Astrocyte (in vitro differentiated cells and primary cell): ENCODE data around the gene PRRT1. TPM values are rescaled to one million over a fixed set of nuclear protein-coding genes. Genes with fewer than 3 reads are reported as not detected.
A peak's percentile ranks its signal among the peaks of the same experiment; 100 is the strongest.
"Not testable (repeated sequence)": the region's sequence is repeated elsewhere in the genome, so short reads cannot be mapped to it uniquely, and the experiment has no call there.

Source experiments
- DNase-seq: peaks from one replicate; pipeline ENCODE4 v3.0.0-alpha.2; 2010; ENCODE audit warnings: low read depth
- FAIRE-seq: peaks from 2 replicates; lab custom pipeline; 2011; peaks lifted over from hg19 to GRCh38; lab: Jason Lieb, UNC
- H2AFZ ChIP-seq: 2 replicates; pipeline ENCODE4 v1.6.0; 2012; ENCODE audit warnings: low read depth, low read length, inconsistent platforms
- H3K27ac ChIP-seq: 2 replicates; pipeline ENCODE4 v1.5.1; 2011; ENCODE audit warnings: low read depth, low read length, inconsistent platforms
- H3K27me3 ChIP-seq: 2 replicates; pipeline ENCODE4 v1.6.0; 2011; ENCODE audit warnings: low read length, inconsistent platforms; ENCODE audit not compliant: insufficient read depth
- H3K36me3 ChIP-seq: 2 replicates; pipeline ENCODE4 v1.5.1; 2011; ENCODE audit warnings: low read length, inconsistent platforms; ENCODE audit not compliant: insufficient read depth
- H3K4me1 ChIP-seq: 2 replicates; pipeline ENCODE4 v1.5.1; 2011; ENCODE audit warnings: low read length, inconsistent platforms; ENCODE audit not compliant: insufficient read depth
- H3K4me2 ChIP-seq: 2 replicates; pipeline ENCODE4 v1.6.0; 2012; ENCODE audit warnings: low read length, inconsistent platforms
- H3K4me3 ChIP-seq: 2 replicates; pipeline ENCODE4 v1.5.1; 2011; ENCODE audit warnings: low read depth, mild to moderate bottlenecking, low read length, inconsistent platforms; ENCODE audit not compliant: insufficient read depth
- H3K79me2 ChIP-seq: 2 replicates; pipeline ENCODE4 v1.6.0; 2012; ENCODE audit warnings: mild to moderate bottlenecking, low read length, inconsistent platforms; ENCODE audit not compliant: insufficient read depth
- H3K9ac ChIP-seq: 2 replicates; pipeline ENCODE4 v1.6.0; 2012; ENCODE audit warnings: mild to moderate bottlenecking, low read length, inconsistent platforms
- H3K9me3 ChIP-seq: 2 replicates; pipeline ENCODE4 v1.5.1; 2012; ENCODE audit warnings: low read depth, mild to moderate bottlenecking, low read length, inconsistent platforms; ENCODE audit not compliant: insufficient read depth
- H4K20me1 ChIP-seq: 2 replicates; pipeline ENCODE4 v1.6.0; 2012; ENCODE audit warnings: low read length, inconsistent platforms; ENCODE audit not compliant: insufficient read depth
- H3K27ac Mint-ChIP-seq: one replicate; pipeline ENCODE4 v1.8.0; 2021; ENCODE audit warnings: mild to moderate bottlenecking, mixed read lengths; ENCODE audit not compliant: unreplicated experiment
- H3K27me3 Mint-ChIP-seq: one replicate; pipeline ENCODE4 v1.8.0; 2021; ENCODE audit warnings: low read depth, mixed read lengths; ENCODE audit not compliant: unreplicated experiment
- H3K36me3 Mint-ChIP-seq: one replicate; pipeline ENCODE4 v1.8.0; 2021; ENCODE audit warnings: low read depth, mixed read lengths; ENCODE audit not compliant: unreplicated experiment
- H3K4me1 Mint-ChIP-seq: one replicate; pipeline ENCODE4 v1.8.0; 2021; ENCODE audit warnings: low read depth, mixed read lengths; ENCODE audit not compliant: unreplicated experiment
- H3K4me3 Mint-ChIP-seq: one replicate; pipeline ENCODE4 v1.8.0; 2021; ENCODE audit warnings: mild to moderate bottlenecking, moderate library complexity, mixed read lengths; ENCODE audit not compliant: unreplicated experiment
- H3K9me3 Mint-ChIP-seq: one replicate; pipeline ENCODE4 v1.8.0; 2021; ENCODE audit warnings: mild to moderate bottlenecking, mixed read lengths; ENCODE audit not compliant: unreplicated experiment
- EZH2 ChIP-seq: IDR thresholded peaks from 2 replicates; pipeline ENCODE4 v1.6.1; 2012; ENCODE audit warnings: mild to moderate bottlenecking, low read length, inconsistent platforms; ENCODE audit not compliant: insufficient read depth
- total RNA-seq: library from RNA; stranded (reverse); gene quantifications from 2 replicates; pipeline ENCODE4 v1.2.1, GENCODE V29; 2021
- TF ChIP-seq, protein P1 (sequence below): IDR thresholded peaks from 2 replicates; pipeline ENCODE4 v1.5.1; 2011; ENCODE audit warnings: low read depth, mild to moderate bottlenecking, inconsistent platforms, low read length, moderate library complexity; ENCODE audit not compliant: insufficient read depth

PRRT1 gene
- total RNA-seq, 1 donor from 2014 or later = 0.45 TPM

DNA sequence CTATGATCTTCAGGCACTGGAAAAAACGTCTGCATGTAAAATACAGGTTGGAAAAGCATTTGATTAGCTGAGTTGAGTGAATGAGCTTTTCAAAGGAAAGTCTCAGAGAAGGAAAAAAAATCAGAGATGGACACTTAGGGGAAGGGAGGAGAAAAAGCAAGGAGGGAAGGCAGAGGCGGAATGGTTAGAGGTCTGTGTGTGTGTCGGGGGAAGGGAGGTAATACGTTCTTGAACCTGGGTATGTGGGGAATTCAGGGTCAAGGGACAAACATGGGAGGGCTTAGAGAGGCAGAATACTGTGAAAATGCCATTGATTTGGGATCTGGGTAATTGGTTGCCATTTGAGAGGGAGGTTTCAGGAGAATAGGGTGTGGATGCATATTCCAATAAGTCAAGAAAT is 5.1 kb downstream of the PRRT1 start:
- Mint-ChIP-seq H3K4me1 (peaks cover 17% of the 10 kb centered on the region), H3K9me3 (peaks cover 9% of the 10 kb centered on the region), H3K27ac (peak overlapping the region; percentile 94), H3K36me3 (peaks cover 6% of the 10 kb centered on the region), H3K27me3 (peaks cover 33% of the 10 kb centered on the region), H3K4me3 (peak overlapping the region; percentile 4)
- peaks cover 37% of the 10 kb centered on the region for H3K27me3 ChIP-seq
- FAIRE-seq (no peak), DNase-seq (no peak)
- no peaks in the 10 kb centered on the region for H3K79me2 ChIP-seq
- H3K4me2 ChIP-seq = no peak overlapping the region
- no peaks in the 10 kb centered on the region for H3K36me3 ChIP-seq
- H4K20me1 ChIP-seq = no peaks in the 10 kb centered on the region
- no peak overlapping the region for H2AFZ ChIP-seq
- TF ChIP-seq EZH2 = no peak
- TF ChIP-seq, protein P1, sequence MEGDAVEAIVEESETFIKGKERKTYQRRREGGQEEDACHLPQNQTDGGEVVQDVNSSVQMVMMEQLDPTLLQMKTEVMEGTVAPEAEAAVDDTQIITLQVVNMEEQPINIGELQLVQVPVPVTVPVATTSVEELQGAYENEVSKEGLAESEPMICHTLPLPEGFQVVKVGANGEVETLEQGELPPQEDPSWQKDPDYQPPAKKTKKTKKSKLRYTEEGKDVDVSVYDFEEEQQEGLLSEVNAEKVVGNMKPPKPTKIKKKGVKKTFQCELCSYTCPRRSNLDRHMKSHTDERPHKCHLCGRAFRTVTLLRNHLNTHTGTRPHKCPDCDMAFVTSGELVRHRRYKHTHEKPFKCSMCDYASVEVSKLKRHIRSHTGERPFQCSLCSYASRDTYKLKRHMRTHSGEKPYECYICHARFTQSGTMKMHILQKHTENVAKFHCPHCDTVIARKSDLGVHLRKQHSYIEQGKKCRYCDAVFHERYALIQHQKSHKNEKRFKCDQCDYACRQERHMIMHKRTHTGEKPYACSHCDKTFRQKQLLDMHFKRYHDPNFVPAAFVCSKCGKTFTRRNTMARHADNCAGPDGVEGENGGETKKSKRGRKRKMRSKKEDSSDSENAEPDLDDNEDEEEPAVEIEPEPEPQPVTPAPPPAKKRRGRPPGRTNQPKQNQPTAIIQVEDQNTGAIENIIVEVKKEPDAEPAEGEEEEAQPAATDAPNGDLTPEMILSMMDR = no peak
- H3K4me3 ChIP-seq = no peak overlapping the region
- no peaks in the 10 kb centered on the region for H3K9me3 ChIP-seq
- H3K4me1 ChIP-seq = no peaks in the 10 kb centered on the region
- no peak overlapping the region for H3K27ac ChIP-seq
- no peak overlapping the region for H3K9ac ChIP-seq

DNA sequence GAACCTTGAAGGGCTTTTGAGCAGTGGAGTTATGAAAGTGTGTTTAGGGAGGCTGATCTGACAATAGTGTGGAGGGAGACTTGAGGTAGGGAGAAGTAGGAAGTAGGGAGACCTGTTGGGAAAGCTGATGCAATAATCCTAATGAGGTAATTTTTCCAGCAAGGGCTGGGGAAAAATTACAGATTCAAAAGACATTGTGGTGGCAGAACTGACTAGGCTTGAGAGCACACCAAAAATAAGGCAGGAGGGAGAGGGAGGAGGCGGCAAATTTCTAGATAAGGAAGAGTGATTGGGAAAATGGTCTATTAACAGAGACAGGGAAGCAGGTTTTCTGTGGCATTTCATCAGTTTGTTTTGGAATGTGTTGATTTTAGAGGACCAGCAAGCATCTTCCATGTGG is 5.5 kb downstream of the PRRT1 start:
- H3K4me2 ChIP-seq = no peak overlapping the region
- H3K9me3 ChIP-seq = no peaks in the 10 kb centered on the region
- peak overlapping the region; percentile 94 for H3K27ac Mint-ChIP-seq
- peaks cover 37% of the 10 kb centered on the region for H3K27me3 ChIP-seq
- no peak overlapping the region for H3K4me3 ChIP-seq
- H3K4me1 ChIP-seq = no peaks in the 10 kb centered on the region
- DNase-seq (no peak), FAIRE-seq (no peak)
- H3K9ac ChIP-seq = no peak overlapping the region
- TF ChIP-seq EZH2 = no peak
- TF ChIP-seq, protein P1 = no peak
- no peaks in the 10 kb centered on the region for H3K36me3 ChIP-seq
- no peaks in the 10 kb centered on the region for H3K79me2 ChIP-seq
- peak overlapping the region; percentile 4 for H3K4me3 Mint-ChIP-seq
- peaks cover 6% of the 10 kb centered on the region for H3K36me3 Mint-ChIP-seq
- peaks cover 9% of the 10 kb centered on the region for H3K9me3 Mint-ChIP-seq
- H4K20me1 ChIP-seq = no peaks in the 10 kb centered on the region
- H2AFZ ChIP-seq = no peak overlapping the region
- peaks cover 20% of the 10 kb centered on the region for H3K4me1 Mint-ChIP-seq
- H3K27me3 Mint-ChIP-seq = peaks cover 31% of the 10 kb centered on the region
- H3K27ac ChIP-seq = no peak overlapping the region

DNA sequence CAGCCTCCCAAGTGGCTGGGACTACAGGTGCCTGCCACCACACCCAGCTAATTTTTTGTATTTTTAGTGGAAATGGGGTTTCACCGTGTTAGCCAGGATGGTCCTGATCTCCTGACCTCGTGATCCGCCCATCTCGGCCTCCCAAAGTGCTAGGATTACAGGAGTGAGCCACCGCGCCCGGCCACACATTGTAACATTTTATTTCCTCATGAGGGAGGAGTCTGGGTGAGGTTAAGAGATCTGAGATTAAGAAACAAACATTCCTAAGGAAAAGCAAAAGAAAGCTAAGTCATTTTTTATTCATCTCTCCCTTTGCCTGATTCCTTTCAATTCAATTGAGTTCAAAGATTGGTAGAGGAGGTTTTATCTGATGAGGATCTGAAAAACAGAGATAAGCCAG is 7.5 kb downstream of the PRRT1 start:
- not testable (repeated sequence) for H3K27ac Mint-ChIP-seq, H3K36me3 ChIP-seq, H3K9ac ChIP-seq, H3K79me2 ChIP-seq, H3K9me3 Mint-ChIP-seq, H3K27ac ChIP-seq, H4K20me1 ChIP-seq, H3K4me3 ChIP-seq, H3K4me2 ChIP-seq, FAIRE-seq, H2AFZ ChIP-seq, H3K36me3 Mint-ChIP-seq, H3K9me3 ChIP-seq, H3K4me3 Mint-ChIP-seq, DNase-seq, H3K4me1 ChIP-seq
- Mint-ChIP-seq H3K27me3 (peaks cover 18% of the 10 kb centered on the region), H3K4me1 (peaks cover 27% of the 10 kb centered on the region)
- peaks cover 28% of the 10 kb centered on the region for H3K27me3 ChIP-seq
